Lower leg skin (tissue), 4 donors: ENCODE results near the gene CLDN19. TPM values are rescaled to one million over a fixed set of nuclear protein-coding genes. Genes with fewer than 3 reads are reported as not detected.

Experiments
- DNase-seq, 2 donors: peaks; one replicate each; pipeline ENCODE4 v3.0.0-alpha.2; 2019; ENCODE audit warnings: low spot score in 2 of 2
- H3K4me3 ChIP-seq: fragments of 200-600 bp; sonication (generic); 2 replicates; pipeline ENCODE4 v1.5.1; 2017; ENCODE audit warnings: mild to moderate bottlenecking, low read depth; ENCODE audit not compliant: poor library complexity, severe bottlenecking
- POLR2A ChIP-seq, 2 donors: fragments of 450-650 bp; IDR thresholded peaks; one replicate each; pipeline ENCODE4 v1.6.1; 2016 to 2017; ENCODE audit warnings: antibody characterized with exemption in 2 of 2, mild to moderate bottlenecking in 1 of 2, moderate library complexity in 1 of 2
- WGBS, 2 donors: methylation state at CpG; one replicate each; pipeline ENCODE4 v1.1.5; 2018; 5-methylcytosine and 5-hydroxymethylcytosine counted together
- intact Hi-C: fragments of 100-400 bp; cut with DNase I; formaldehyde crosslinking; loops from one replicate; pipeline ENCODE4 v1.15.0; 2023; ENCODE audit warnings: low total_unique reads
- total RNA-seq, 4 donors: library from RNA; depleted of rRNA; stranded (reverse); fragments of >200 nt; gene quantifications; one replicate each; pipeline ENCODE4 v1.1.0, GENCODE V29; 2016
- TF ChIP-seq, protein P1 (sequence below), 3 donors: fragments of 450-650 bp; IDR thresholded peaks; one replicate each; pipeline ENCODE4 v1.5.1; 2016; ENCODE audit warnings: antibody characterized with exemption in 3 of 3, mild to moderate bottlenecking in 3 of 3, moderate library complexity in 2 of 3

The CLDN19 gene
- total RNA-seq, 4 donors from 2014 or later: 0.12 to 1.2 (median 0.18) TPM

- intact Hi-C loops: loop anchor here (10.0 kb wide), 1 partner anchor 301 kb away; no protein-coding TSS in a partner anchor
- whole genome bisulfite sequencing, 2 donors: 49 to 87% methylated on average over 2 of the region's 2 CpGs
- H3K4me3 ChIP-seq: no peak overlapping the region
- no peak for DNase-seq
- TF ChIP-seq, protein P1, sequence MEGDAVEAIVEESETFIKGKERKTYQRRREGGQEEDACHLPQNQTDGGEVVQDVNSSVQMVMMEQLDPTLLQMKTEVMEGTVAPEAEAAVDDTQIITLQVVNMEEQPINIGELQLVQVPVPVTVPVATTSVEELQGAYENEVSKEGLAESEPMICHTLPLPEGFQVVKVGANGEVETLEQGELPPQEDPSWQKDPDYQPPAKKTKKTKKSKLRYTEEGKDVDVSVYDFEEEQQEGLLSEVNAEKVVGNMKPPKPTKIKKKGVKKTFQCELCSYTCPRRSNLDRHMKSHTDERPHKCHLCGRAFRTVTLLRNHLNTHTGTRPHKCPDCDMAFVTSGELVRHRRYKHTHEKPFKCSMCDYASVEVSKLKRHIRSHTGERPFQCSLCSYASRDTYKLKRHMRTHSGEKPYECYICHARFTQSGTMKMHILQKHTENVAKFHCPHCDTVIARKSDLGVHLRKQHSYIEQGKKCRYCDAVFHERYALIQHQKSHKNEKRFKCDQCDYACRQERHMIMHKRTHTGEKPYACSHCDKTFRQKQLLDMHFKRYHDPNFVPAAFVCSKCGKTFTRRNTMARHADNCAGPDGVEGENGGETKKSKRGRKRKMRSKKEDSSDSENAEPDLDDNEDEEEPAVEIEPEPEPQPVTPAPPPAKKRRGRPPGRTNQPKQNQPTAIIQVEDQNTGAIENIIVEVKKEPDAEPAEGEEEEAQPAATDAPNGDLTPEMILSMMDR (IDR thresholded peaks at IDR 0.05): no peak
- TF ChIP-seq POLR2A (IDR thresholded peaks at IDR 0.05): no peak
These were observed 33.4 kb upstream of the CLDN19 start for GRCh38 chr1:42773420-42773819.

- WGBS, 2 donors: 74 to 76% methylated on average over 3 of the region's 3 CpGs
- intact Hi-C loops: loop anchor here (10.0 kb wide), 1 partner anchor 305 kb away; no protein-coding TSS in a partner anchor
- no peak overlapping the region for H3K4me3 ChIP-seq
These were observed 29.8 kb upstream of the CLDN19 start for GRCh38 chr1:42769811-42770210.

GRCh38 chr1:42768172-42768571 is 28.1 kb upstream of the CLDN19 start:
- no peak for DNase-seq
- 75 to 83% methylated on average over 2 of the region's 2 CpGs for WGBS, 2 donors
- TF ChIP-seq, protein P1 (IDR thresholded peaks at IDR 0.05): no peak
- no peak for TF ChIP-seq POLR2A (IDR thresholded peaks at IDR 0.05)
- intact Hi-C loops: no loop called here
- H3K4me3 ChIP-seq: no peak overlapping the region

More at GRCh38 chr1:42769811-42770210, 29.8 kb upstream of the CLDN19 start:
- no peak for TF ChIP-seq POLR2A (IDR thresholded peaks at IDR 0.05)
- TF ChIP-seq, protein P1 (IDR thresholded peaks at IDR 0.05): no peak
- DNase-seq: no peak

DNA sequence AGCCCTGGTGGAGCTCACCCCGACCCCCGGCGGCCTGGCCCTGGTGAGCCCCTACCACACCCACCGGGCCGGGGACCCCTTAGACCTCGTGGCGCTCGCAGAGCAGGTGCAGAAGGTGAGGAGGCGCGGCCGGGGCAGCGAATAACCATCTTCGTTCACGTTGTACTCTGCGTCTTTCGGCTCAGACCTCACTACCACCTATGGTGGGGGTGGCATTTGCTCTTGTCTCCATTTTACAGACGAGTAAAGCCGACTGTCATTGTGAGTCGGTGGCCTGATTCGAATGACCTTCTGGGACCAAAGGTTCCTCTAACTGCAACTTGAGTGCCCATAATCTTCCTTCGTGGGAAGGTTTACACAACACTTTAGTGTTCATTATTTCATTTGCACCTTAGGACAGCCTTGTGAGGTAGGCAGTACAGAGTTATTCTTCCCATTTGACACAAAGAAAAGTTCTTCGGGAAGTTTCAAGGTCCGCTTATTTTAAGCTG is 27.5 kb upstream of the CLDN19 start:
- H3K4me3 ChIP-seq: peak overlapping the region; percentile 96
- no peak for TF ChIP-seq POLR2A (IDR thresholded peaks at IDR 0.05)
- TF ChIP-seq, protein P1 (IDR thresholded peaks at IDR 0.05): no peak
- DNase-seq: no peak
- 3% methylated on average over 15 to 21 of the region's 23 CpGs for WGBS, 2 donors
- intact Hi-C loops: no loop called here

DNA sequence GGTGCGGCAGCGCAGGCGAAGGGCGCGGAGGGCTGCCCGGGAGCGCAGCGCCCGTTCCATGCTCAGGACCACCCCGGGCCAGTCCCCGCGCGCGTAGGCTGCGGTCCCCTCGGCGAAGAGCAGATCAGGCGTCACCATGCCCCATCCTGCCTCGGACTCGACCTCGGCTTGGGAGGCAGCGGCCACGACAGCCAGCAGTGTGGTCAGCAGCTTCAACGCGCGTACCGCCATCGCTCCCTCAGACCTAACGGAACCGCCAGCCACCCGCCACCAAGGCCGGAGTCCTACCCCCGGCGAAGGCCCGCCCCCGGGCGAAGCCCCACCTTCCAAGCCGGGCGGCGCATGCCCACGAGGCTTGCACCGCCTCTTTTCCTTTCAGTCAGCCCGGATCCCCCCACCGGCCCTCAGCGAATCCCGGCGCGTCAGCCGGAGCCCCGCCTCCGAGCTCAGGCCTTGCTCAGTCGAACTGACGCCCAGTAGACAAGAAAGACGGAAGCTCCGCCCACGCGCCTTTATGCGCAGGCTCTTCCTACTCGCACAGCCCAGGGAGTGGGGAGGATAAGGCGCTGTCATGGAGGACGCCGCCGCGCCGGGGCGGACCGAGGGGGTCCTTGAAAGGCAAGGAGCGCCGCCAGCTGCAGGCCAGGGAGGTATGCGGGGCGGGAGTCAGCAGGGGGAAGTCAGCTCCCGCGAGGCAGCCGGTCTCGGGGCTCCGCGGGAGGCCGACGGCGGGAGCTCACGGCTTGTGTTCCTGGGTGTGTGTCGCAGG is 26.9 kb upstream of the CLDN19 start, which contains the start of the genes C1orf50 and P3H1:
TSS of gene C1orf50 (plus strand) at position 509 of the 769 bp plus-strand sequence. CDS start at position 572, 63 bp downstream.
TSS of gene P3H1 (minus strand) at position 288 of the 769 bp plus-strand sequence. CDS start at position 231, 57 bp downstream.
- TF ChIP-seq, protein P1 (IDR thresholded peaks at IDR 0.05): no peak
- peak in 1 of 2 donors; percentile 85 for TF ChIP-seq POLR2A (IDR thresholded peaks at IDR 0.05)
- peak within 1 kb of the TSS; percentile 96 for H3K4me3 ChIP-seq
- intact Hi-C loops: no loop called here
- 0 to 1% methylated on average over 30 to 46 of the region's 82 CpGs for WGBS, 2 donors
- peak; percentile 100 for DNase-seq
